ENCODE data around the gene ZNF615.

DNA sequence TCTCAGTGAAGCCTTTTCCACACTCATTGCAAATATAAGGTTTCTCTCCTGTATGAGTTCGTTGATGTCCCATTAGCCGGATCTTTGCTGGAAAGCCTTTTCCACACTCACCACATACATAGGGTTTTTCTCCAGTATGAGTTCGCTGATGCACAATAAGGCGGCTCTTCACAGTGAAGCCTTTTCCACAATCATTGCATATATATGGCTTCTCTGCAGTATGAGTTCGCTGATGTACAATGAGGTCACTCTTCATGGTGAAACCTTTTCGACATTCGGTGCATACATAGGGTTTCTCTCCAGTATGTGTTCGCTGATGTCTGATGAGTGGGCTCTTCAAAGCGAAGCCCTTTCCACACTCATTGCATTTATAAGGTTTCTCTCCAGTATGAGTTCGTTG is 14.6 kb downstream of the ZNF615 start:
- TF ChIP-seq, protein P1, sequence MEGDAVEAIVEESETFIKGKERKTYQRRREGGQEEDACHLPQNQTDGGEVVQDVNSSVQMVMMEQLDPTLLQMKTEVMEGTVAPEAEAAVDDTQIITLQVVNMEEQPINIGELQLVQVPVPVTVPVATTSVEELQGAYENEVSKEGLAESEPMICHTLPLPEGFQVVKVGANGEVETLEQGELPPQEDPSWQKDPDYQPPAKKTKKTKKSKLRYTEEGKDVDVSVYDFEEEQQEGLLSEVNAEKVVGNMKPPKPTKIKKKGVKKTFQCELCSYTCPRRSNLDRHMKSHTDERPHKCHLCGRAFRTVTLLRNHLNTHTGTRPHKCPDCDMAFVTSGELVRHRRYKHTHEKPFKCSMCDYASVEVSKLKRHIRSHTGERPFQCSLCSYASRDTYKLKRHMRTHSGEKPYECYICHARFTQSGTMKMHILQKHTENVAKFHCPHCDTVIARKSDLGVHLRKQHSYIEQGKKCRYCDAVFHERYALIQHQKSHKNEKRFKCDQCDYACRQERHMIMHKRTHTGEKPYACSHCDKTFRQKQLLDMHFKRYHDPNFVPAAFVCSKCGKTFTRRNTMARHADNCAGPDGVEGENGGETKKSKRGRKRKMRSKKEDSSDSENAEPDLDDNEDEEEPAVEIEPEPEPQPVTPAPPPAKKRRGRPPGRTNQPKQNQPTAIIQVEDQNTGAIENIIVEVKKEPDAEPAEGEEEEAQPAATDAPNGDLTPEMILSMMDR (conservative IDR thresholded peaks at IDR 0.05) = no peak
- no peak for TF ChIP-seq ZFX (IDR thresholded peaks at IDR 0.05)

All from C4-2B (cell line).